IMR-90 (cell line): Measurements from ENCODE around the gene CFAP157.

Experiments used
- BHLHE40 ChIP-seq: fragments of 150-350 bp; IDR thresholded peaks from 2 replicates; pipeline ENCODE4 v1.6.1; 2016; ENCODE audit warnings: mild to moderate bottlenecking, low read depth, low read length
- CEBPB ChIP-seq: IDR thresholded peaks from 2 replicates; pipeline ENCODE4 v1.6.1; 2012; ENCODE audit warnings: low read depth, low read length, improper control_type of control experiment
- CTCF ChIP-seq: conservative IDR thresholded peaks from 2 replicates; pipeline ENCODE4 v1.5.1; 2012; ENCODE audit warnings: mild to moderate bottlenecking, low read depth, low read length, improper control_type of control experiment
- MXI1 ChIP-seq: IDR thresholded peaks from 2 replicates; pipeline ENCODE4 v1.6.1; 2012; ENCODE audit warnings: low read depth, mild to moderate bottlenecking, low read length, moderate library complexity, borderline replicate concordance
- NFE2L2 ChIP-seq: fragments of 150-350 bp; IDR thresholded peaks from 2 replicates; pipeline ENCODE4 v1.6.1; 2016; ENCODE audit warnings: low read depth, mild to moderate bottlenecking, low read length
- POLR2A ChIP-seq: IDR thresholded peaks from 2 replicates; pipeline ENCODE4 v1.6.1; 2012; ENCODE audit warnings: mild to moderate bottlenecking, low read depth, low read length
- RAD21 ChIP-seq: IDR thresholded peaks from 2 replicates; pipeline ENCODE4 v1.6.1; 2012; ENCODE audit warnings: low read length, improper control_type of control experiment
- SMC3 ChIP-seq: fragments of 150-350 bp; IDR thresholded peaks from 2 replicates; pipeline ENCODE4 v1.6.1; 2016; ENCODE audit warnings: low read depth, mild to moderate bottlenecking, antibody characterized with exemption, low read length, moderate library complexity

GRCh38 chr9:127754099-127755060, 47.6 kb downstream of the CFAP157 start:
- TF ChIP-seq CTCF = no peak
- TF ChIP-seq MXI1 = no peak
- TF ChIP-seq CEBPB = no peak
- TF ChIP-seq POLR2A = no peak
- no peak for TF ChIP-seq SMC3
- no peak for TF ChIP-seq RAD21
- TF ChIP-seq BHLHE40 = no peak
- no peak for TF ChIP-seq NFE2L2
